PFSK-1 (cell line): ENCODE measurements around the gene AMBRA1.

ENCODE experiments used
- FOXP2 ChIP-seq: optimal IDR thresholded peaks from 2 replicates; pipeline ENCODE3; 2011; ENCODE audit warnings: borderline replicate concordance, control low read depth, inconsistent platforms; ENCODE audit not compliant: insufficient read depth; ENCODE audit errors: extremely low read length, extremely low read depth
- POLR2AphosphoS5 ChIP-seq: IDR thresholded peaks from 2 replicates; pipeline ENCODE4 v1.6.1; 2012; ENCODE audit warnings: low read depth, mild to moderate bottlenecking, control low read depth, low read length, moderate library complexity
- SIN3A ChIP-seq: IDR thresholded peaks from 2 replicates; pipeline ENCODE4 v1.6.1; 2012; ENCODE audit warnings: mild to moderate bottlenecking, low read length, moderate library complexity, borderline replicate concordance; ENCODE audit not compliant: insufficient read depth
- TAF1 ChIP-seq: IDR thresholded peaks from 2 replicates; pipeline ENCODE4 v1.6.1; 2012; ENCODE audit warnings: low read length, control low read depth, borderline replicate concordance; ENCODE audit not compliant: insufficient read depth
- TF ChIP-seq, protein P1 (sequence below), 2 experiments: IDR thresholded peaks; 2 replicates each; pipeline versions ENCODE4 v1.6.1 to v1.8.0; 2011 to 2012; ENCODE audit warnings: low read depth in 2 of 2, low read length in 2 of 2, control low read depth in 1 of 2, inconsistent platforms in 1 of 2, mild to moderate bottlenecking in 1 of 2, moderate library complexity in 1 of 2; ENCODE audit not compliant: insufficient read depth in 1 of 2

AMBRA1 gene

DNA sequence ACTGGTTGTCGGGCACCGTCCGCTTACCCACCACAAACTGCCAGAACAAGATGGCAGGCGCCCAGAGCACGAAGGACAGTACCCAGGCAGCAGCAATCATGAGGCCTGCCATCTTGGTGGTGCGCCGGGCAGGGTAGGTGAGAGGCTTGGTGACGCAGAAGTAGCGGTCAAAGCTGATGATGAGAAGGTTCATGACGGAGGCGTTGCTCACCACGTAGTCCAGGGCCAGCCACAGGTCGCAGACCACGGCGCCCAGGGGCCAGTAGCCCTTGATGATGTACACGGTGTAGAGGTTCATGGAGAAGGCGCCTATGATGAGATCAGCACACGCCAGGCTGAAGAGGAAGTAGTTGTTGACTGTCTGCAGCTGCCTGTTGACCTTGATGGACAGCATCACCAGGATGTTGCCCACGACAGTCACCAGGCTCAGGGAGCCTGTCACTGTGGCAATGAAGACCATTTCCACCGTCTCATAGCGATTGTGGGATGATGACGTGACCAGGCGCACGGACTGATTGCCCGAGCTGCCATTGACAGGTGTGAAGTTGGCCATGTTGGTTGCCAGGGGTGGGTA, 207.7 kb downstream of the AMBRA1 start:
- no peak for TF ChIP-seq TAF1
- TF ChIP-seq FOXP2, result no peak
- TF ChIP-seq POLR2AphosphoS5, result no peak
- TF ChIP-seq, protein P1, sequence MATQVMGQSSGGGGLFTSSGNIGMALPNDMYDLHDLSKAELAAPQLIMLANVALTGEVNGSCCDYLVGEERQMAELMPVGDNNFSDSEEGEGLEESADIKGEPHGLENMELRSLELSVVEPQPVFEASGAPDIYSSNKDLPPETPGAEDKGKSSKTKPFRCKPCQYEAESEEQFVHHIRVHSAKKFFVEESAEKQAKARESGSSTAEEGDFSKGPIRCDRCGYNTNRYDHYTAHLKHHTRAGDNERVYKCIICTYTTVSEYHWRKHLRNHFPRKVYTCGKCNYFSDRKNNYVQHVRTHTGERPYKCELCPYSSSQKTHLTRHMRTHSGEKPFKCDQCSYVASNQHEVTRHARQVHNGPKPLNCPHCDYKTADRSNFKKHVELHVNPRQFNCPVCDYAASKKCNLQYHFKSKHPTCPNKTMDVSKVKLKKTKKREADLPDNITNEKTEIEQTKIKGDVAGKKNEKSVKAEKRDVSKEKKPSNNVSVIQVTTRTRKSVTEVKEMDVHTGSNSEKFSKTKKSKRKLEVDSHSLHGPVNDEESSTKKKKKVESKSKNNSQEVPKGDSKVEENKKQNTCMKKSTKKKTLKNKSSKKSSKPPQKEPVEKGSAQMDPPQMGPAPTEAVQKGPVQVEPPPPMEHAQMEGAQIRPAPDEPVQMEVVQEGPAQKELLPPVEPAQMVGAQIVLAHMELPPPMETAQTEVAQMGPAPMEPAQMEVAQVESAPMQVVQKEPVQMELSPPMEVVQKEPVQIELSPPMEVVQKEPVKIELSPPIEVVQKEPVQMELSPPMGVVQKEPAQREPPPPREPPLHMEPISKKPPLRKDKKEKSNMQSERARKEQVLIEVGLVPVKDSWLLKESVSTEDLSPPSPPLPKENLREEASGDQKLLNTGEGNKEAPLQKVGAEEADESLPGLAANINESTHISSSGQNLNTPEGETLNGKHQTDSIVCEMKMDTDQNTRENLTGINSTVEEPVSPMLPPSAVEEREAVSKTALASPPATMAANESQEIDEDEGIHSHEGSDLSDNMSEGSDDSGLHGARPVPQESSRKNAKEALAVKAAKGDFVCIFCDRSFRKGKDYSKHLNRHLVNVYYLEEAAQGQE (IDR thresholded peaks at IDR 0.05; ENCODE audit: insufficient read depth in 1 of 2, low read depth in 2 of 2, low read length in 2 of 2), result no peak
- TF ChIP-seq SIN3A, result no peak

DNA sequence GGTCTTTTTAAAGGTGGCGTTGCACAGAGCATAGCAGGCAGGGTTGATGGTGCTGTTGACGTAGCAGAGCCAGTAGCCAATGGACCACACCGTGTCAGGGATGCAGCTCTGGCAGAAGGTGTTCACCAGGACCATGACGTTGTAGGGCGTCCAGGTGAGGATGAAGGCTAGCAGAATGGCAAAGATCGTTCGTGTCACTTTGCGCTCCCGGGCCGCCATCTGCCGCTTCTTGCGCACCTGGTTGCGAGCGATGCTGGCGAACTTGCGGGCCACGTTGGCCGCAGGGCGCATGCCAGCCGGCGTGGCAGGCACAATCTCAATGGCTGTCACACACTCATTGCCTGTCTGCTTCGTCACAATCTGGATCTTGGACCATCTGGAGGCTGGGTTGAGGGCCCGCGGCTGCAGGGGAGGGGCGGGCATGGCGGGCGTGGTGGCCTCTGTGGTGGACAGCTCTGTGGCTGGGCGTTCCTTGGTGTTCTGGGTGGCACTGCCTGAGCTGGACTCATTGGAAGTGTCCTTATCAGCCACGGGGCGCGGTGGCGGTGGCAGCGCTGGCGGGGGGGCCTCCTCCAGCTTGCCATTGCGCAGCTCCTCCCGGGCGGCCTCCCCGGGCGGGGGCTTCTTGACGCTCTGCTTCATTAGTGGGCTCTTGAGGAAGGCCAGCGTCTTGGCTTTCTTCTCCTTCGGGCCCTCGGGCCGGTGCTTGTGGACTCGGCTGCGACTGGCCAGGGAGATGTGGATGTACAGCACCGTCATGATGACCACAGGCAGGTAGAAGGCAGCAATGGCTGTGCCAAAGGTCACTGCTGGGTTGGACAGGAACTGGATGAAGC, 208.4 kb downstream of the AMBRA1 start:
- TF ChIP-seq, protein P1 (IDR thresholded peaks at IDR 0.05; ENCODE audit: insufficient read depth in 1 of 2, low read depth in 2 of 2, low read length in 2 of 2), result no peak
- TF ChIP-seq FOXP2 (no peak), SIN3A (no peak), TAF1 (no peak), POLR2AphosphoS5 (no peak)

DNA sequence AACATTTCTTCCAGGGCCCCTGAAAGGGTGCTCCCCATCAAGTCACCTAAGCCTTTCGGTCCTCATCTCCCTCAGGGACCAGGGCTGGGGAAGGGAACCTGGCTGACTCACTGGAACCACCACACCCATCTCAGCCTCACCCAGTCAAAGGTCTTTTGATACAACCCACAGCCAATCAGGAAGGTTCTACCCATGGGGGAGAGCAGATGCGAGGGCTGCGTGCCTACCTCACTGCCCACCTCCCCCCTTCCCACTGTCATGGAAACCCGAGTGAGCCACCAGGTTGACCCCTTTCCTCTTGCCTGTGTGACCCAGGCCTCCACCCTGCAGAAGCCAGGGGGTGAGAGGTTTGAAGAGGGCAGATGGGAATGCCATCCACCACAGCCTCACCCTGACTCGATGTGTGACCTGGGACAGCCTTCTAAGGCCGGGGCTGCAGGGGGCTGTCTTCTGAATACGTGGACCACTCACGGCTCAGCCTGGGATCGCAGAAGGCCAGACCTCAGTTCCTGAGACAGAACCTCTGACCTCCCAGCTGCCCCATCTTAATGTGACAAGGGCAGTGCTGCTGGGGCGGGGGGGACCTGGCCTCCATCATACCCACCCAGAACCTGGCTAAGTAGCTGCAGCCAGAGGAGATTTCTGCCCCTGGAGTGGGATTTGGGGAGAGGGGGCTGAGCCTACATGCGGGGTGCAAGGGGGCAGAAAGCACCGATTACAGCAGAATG, 209.7 kb downstream of the AMBRA1 start:
- no peak for TF ChIP-seq FOXP2
- TF ChIP-seq POLR2AphosphoS5, result peak; percentile 39; the same call in 1 of the 2 replicates

DNA sequence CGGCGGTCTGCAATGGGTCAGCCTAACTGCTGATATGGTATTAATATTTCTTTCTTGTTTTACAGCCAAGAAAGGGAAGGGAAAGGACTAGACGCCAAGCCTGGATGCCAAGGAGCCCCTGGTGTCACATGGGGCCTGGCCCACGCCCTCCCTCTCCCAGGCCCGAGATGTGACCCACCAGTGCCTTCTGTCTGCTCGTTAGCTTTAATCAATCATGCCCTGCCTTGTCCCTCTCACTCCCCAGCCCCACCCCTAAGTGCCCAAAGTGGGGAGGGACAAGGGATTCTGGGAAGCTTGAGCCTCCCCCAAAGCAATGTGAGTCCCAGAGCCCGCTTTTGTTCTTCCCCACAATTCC, 210.4 kb downstream of the AMBRA1 start:
- no peak for TF ChIP-seq TAF1
- TF ChIP-seq POLR2AphosphoS5, result no peak
- no peak for TF ChIP-seq SIN3A
- TF ChIP-seq FOXP2, result no peak
- TF ChIP-seq, protein P1 (IDR thresholded peaks at IDR 0.05; ENCODE audit: insufficient read depth in 1 of 2, low read depth in 2 of 2, low read length in 2 of 2), result no peak

DNA sequence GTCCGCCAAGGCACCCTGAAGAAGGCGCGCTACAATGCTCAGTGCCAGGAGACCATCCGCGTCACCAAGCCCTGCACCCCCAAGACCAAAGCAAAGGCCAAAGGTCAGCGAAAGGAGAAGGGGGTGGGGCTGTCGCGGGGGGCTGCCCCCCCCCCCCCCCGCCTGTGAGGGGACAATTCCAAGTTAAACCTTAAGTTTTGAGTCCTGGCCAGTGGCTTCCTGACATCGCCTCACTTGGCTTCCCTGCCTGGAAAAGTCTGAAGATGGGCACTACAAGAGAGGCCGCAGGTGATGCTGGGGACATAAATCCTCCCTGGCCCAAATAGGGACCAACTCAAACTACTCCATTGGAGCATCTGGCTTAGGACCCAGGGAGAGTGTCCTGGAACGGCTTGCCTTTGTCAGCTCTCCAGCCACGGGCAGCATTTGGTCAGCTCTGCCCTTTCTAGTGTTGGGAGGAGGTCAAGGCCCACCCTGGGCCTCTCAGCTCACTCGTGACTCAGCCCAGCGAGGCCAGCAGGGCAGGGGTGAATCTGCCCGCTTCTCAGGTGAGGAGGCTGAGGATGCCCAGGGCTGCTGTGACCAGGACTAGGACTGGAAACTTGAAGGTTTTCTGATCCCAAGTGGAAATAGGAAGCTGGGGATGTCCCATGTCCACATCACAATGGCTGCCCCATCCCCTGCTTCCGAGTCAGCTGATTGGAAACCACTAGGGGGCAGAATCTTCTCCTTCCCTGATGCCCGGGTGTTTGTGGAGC, 211.0 kb downstream of the AMBRA1 start:
- TF ChIP-seq, protein P1 (IDR thresholded peaks at IDR 0.05; ENCODE audit: insufficient read depth in 1 of 2, low read depth in 2 of 2, low read length in 2 of 2), result no peak
- TF ChIP-seq SIN3A (no peak), TAF1 (no peak), FOXP2 (no peak), POLR2AphosphoS5 (no peak)
